Hematopoietic multipotent progenitor cell treated with erythropoietin and hydrocortisone succinate and interleukin-3 and kit ligand, for 8 days (in vitro differentiated cells): ENCODE data around the gene CPNE8.

Experiments
- DNase-seq: peaks from one replicate; pipeline ENCODE4 v3.0.0-alpha.2; 2015

Gene CPNE8

GRCh38 chr12:38713294-38713693 lies 192.1 kb downstream of the CPNE8 start:
- no peak for DNase-seq

DNA sequence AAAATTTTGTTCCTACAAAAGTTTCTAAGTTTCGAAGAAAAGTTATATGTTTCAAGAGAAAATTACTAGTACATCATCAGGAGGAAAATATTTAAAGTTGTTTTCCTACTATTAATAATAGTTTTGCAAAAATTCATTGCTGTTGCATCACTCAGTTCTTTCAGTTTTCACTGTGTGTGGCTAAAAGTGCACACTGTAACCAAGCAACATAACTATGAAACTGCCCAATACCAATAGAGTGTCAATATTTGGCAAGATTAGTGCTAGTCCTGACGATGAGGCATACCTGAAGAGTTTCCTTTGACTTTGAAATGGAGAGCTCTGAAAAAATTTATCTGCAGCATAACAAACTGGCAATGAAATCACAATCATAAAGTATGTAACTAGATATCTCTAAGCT lies 194.3 kb downstream of the CPNE8 start:
- no peak for DNase-seq

DNA sequence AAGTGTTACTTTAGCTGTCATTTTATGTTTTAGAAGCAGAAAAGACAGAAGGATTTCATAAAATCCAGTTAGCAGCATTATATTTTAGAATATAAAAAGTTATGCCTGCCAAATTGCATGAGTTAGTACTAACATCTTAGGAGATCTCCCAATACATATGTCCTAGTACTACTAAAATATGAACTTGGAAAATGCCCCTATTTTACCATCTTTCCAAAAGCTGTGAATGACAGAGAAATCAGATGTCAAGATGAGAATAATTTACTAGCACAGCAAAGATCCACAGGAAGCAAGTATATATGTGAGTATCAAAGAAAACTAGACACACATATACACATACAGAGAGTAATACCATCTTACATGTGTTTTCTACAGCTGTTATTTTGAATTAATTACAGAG lies 196.9 kb downstream of the CPNE8 start:
- DNase-seq: no peak

GRCh38 chr12:38707648-38708047 lies 197.7 kb downstream of the CPNE8 start:
- no peak for DNase-seq

- no peak for DNase-seq
These were observed 208.1 kb downstream of the CPNE8 start for GRCh38 chr12:38697289-38697688.

DNA sequence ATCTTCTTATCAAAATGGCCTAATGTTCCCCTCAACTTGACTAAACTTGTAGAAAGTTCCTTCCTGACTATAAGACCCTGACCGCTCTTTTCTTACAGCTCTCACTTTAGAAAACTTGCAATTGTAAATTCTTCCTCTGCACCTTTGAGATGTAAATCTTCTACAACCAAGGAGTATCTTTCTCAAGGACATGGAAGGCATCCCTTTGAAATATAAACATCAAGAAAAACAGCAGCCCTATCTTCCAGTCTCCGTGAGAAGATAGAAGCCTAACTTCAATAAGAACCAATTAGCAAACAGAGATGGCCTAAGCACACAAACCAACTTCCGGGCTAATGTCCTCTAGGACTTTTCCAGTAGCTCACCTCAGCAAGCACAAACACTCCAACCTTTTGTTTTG lies 210.3 kb downstream of the CPNE8 start:
- DNase-seq: no peak

- DNase-seq: no peak
These were observed 214.2 kb downstream of the CPNE8 start for GRCh38 chr12:38691164-38691563.

- DNase-seq: no peak
These were observed 214.7 kb downstream of the CPNE8 start for GRCh38 chr12:38690646-38691045.

GRCh38 chr12:38689704-38690103 lies 215.7 kb downstream of the CPNE8 start:
- no peak for DNase-seq

DNA sequence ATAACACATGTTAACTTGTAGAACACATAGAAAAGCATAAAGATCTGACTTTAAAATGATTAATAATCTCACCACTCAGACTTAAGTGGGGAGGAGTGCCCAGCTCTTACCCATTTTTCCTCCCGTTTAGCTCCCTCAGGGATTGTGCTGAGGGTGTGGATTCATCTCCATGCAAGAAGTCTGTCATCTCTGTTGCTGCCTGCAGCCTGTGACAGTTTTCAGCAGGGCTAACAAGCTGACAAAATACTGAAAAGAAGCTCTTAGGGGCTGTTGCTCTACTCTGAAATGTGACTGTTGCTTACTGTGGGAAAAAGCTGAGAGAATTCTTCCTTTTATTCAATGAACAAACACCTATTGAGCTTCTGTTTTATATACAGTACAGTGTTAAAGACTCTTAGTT lies 216.2 kb downstream of the CPNE8 start:
- DNase-seq: no peak

DNA sequence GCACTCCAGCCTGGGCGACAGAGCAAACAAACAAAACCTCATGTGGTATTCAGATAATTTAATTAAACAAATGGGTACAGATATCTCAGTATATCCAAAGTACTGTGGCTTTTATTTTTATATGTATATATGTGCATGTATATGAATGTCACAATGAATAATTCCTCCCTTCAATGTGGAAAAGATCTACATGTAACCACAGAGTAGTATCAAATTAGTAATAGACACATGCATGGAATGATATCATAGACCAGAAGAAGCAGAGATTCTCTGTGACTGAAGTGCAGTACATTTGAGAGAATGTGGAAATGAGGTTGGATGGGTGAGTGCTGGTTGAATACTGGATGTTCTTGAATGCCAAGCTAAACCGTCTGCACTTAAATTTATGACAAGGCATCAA lies 222.9 kb downstream of the CPNE8 start:
- no peak for DNase-seq

GRCh38 chr12:38669530-38669929 lies 235.9 kb downstream of the CPNE8 start:
- peak; percentile 90 for DNase-seq

DNA sequence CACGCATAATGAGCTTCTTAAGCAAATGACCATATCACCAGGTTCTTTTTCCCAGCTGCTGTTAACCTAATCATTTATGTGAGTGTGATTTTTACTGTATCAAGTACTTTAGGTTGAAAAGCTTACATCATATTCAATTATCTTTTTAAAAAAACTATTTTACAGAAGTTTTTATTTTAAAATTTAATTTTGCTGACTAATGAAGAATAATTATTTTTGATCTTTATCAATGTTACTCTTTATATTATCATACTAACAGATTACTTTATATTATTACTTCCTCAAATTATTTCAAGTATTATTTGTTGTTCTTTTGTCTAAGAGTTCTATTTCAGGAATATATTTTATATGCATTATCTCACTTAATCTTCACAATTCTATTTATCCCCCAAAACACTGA lies 236.3 kb downstream of the CPNE8 start:
- DNase-seq: no peak

GRCh38 chr12:38666425-38666824 lies 239.0 kb downstream of the CPNE8 start:
- no peak for DNase-seq

DNA sequence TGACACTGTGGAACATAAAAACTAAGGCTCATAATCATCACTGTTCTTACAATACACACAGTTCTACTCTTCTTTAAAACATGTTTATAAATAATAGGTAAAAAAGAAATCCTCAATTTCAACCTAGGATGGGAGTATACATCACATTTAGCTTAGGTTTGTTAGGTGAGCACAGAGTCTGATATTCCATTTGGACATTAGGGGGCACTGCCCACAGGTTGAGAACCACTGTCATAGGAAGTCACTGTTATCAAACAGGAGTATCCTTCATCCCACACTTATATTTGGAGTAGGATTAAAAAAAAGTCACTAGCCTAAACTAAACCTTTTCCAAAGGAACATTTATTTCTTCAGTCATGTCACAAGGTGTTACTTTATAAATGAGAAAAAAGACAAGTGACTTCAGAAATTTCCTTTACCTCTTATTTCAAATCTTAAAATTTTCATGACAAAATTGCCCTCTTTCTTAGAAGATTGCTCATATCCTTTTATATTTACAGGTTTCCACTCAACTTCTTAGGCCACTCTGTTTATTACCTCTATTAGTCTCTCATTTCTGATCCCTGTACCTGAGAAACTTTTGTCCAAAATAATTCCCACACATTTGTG lies 240.6 kb downstream of the CPNE8 start:
- DNase-seq: peak; percentile 42

GRCh38 chr12:38662829-38663228 lies 242.6 kb downstream of the CPNE8 start:
- DNase-seq: no peak

DNA sequence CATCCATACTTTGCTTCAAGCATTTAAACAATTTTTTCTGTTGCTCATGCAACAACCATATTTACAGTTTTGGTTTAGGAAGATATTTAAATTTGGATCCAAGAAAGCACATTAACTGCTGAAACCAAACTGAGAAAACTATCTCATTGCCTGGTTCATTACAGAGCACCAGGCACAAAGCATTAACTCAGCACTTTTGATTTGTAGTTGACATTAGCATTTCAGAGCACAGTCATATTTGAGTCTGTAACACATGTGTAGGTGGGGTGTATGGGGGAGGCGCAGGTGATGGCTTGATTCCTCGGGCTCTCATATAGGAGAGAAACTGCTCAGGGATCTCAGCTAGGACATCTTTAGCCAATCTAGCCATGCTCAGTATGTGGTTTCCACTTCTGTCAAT lies 251.7 kb downstream of the CPNE8 start:
- DNase-seq: no peak

GRCh38 chr12:38648813-38649212 lies 256.6 kb downstream of the CPNE8 start:
- no peak for DNase-seq

- DNase-seq: no peak
These were observed 259.2 kb downstream of the CPNE8 start for GRCh38 chr12:38646146-38646545.

GRCh38 chr12:38639625-38640024 lies 265.8 kb downstream of the CPNE8 start:
- DNase-seq: no peak

GRCh38 chr12:38638401-38638800 lies 267.0 kb downstream of the CPNE8 start:
- DNase-seq: no peak

- no peak for DNase-seq
These were observed 271.9 kb downstream of the CPNE8 start for GRCh38 chr12:38633511-38633910.

DNA sequence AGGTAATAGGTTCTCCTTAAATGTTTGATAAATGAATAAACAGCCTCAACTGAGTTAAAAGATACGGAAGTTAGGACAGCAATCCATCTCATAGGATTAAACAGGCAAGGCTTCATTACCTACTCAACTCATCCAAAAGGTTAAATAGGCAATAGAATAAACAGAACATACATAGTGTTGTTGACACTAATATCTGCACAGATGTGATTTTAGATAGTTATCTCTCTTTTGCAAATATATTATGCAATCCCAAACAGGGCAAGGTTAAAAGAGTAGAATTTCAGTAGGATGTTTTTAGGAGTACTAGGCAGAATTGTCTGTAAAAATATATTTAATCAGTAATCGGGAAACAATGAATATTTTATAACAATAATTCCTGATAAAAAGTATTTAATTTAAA lies 276.3 kb downstream of the CPNE8 start:
- DNase-seq: no peak

DNA sequence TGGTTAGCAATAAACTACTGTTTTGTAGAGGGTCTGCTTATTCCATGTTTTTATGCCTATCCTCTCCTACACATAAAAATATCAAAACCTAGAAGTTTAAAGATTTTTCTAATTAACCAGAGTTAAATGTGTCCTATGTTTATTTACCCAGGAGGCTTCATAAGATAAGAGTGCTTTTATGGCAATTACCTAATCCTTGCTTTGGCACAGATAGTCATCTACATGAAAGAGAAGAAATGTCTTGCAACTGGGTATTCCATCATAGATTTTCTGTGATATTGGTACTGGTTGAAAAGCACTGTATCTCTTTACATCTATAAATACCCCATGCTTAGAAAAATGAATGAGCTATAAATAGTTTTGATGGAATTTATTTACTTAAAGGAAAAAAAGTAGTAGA lies 277.1 kb downstream of the CPNE8 start:
- no peak for DNase-seq

- no peak for DNase-seq
These were observed 280.1 kb downstream of the CPNE8 start for GRCh38 chr12:38625306-38625705.

DNA sequence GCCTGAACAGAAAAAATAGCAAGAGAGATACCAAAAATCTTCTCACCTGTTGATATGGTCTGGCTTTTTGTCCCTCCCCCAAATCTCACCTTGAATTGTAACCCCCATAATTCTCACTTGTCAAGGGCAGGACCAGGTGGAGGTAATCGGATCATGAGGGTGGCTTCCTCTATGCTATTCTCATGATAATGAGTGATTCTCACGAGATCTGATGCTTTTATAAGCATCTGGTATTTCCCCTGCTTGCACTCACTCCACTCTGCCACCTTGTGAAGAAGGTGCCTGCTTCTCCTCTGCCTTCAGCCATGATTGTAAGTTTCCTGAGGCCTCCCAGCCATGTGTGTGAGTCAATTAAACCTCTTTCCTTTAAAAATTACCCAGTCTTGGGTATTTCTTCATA lies 291.2 kb downstream of the CPNE8 start:
- no peak for DNase-seq
